ENCODE data around the gene KIF19. TPM values are rescaled to one million over a fixed set of nuclear protein-coding genes. Genes with fewer than 3 reads are reported as not detected.

The KIF19 gene
- total and polyA plus RNA-seq, 4 donors, result 0.42 to 2.1 (median 0.83) TPM

- Histone ChIP-seq H3K27me3 (ENCODE audit: control insufficient read depth in 4 of 4, insufficient read depth in 4 of 4, low read length in 3 of 4) (no peaks in the 10 kb centered on the region), H3K36me3 (ENCODE audit: control insufficient read depth in 4 of 4, insufficient read depth in 3 of 4, low read depth in 1 of 4, low read length in 3 of 4) (no peaks in the 10 kb centered on the region), H3K4me3 (ENCODE audit: low read depth in 1 of 3, low read length in 3 of 3) (no peak overlapping the region), H3K9me3 (ENCODE audit: control insufficient read depth in 4 of 4, low read length in 3 of 4) (no peaks in the 10 kb centered on the region), H3K4me1 (ENCODE audit: control insufficient read depth in 4 of 4, insufficient read depth in 4 of 4, low read length in 3 of 4) (no peaks in the 10 kb centered on the region), H3K9ac (ENCODE audit: low read depth in 1 of 2, low read length in 2 of 2) (no peak overlapping the region), H3K27ac (ENCODE audit: low read depth in 1 of 2, low read length in 2 of 2) (no peak overlapping the region)
- DNase-seq (ENCODE audit: low spot score), result no peak
- TF ChIP-seq MAX (IDR thresholded peaks at IDR 0.05), result no peak
- TF ChIP-seq CTCF (IDR thresholded peaks at IDR 0.05; ENCODE audit: low read depth, low read length, missing input control), result no peak
- TF ChIP-seq FOXA1 (IDR thresholded peaks at IDR 0.05), result no peak
- no peak for TF ChIP-seq GABPA (IDR thresholded peaks at IDR 0.05 in 1 of 2, conservative IDR thresholded peaks at IDR 0.05 in 1 of 2)
- no peak for TF ChIP-seq FOXA2 (IDR thresholded peaks at IDR 0.05)
- TF ChIP-seq ZBTB33 (IDR thresholded peaks at IDR 0.05), result no peak
- no peak for TF ChIP-seq YY1 (IDR thresholded peaks at IDR 0.05)
- TF ChIP-seq NR2F2 (IDR thresholded peaks at IDR 0.05), result no peak
- TF ChIP-seq RXRA (IDR thresholded peaks at IDR 0.05), result no peak
- no peak for TF ChIP-seq RAD21 (IDR thresholded peaks at IDR 0.05)
- WGBS, result 93% methylated on average over 12 of the region's 12 CpGs
These were observed 68.4 kb downstream of the KIF19 start for GRCh38 chr17:74394275-74394950.

GRCh38 chr17:74394977-74395376, 69.0 kb downstream of the KIF19 start:
- H3K27me3 ChIP-seq (ENCODE audit: control insufficient read depth in 4 of 4, insufficient read depth in 4 of 4, low read length in 3 of 4), result no peaks in the 10 kb centered on the region
- H3K27ac ChIP-seq (ENCODE audit: low read depth in 1 of 2, low read length in 2 of 2), result no peak overlapping the region
- H3K36me3 ChIP-seq (ENCODE audit: control insufficient read depth in 4 of 4, insufficient read depth in 3 of 4, low read depth in 1 of 4, low read length in 3 of 4), result no peaks in the 10 kb centered on the region
- no peak for DNase-seq (ENCODE audit: low spot score)
- 88% methylated on average over 7 of the region's 7 CpGs for WGBS
- no peak overlapping the region for H3K9ac ChIP-seq (ENCODE audit: low read depth in 1 of 2, low read length in 2 of 2)
- no peak overlapping the region for H3K4me3 ChIP-seq (ENCODE audit: low read depth in 1 of 3, low read length in 3 of 3)
- TF ChIP-seq EGR1 (IDR thresholded peaks at IDR 0.05; ENCODE audit: low read depth in 2 of 2), result no peak
- no peak for TF ChIP-seq ZBTB33 (IDR thresholded peaks at IDR 0.05)
- TF ChIP-seq, protein P1, sequence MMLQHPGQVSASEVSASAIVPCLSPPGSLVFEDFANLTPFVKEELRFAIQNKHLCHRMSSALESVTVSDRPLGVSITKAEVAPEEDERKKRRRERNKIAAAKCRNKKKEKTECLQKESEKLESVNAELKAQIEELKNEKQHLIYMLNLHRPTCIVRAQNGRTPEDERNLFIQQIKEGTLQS (IDR thresholded peaks at IDR 0.05), result no peak
- no peaks in the 10 kb centered on the region for H3K4me1 ChIP-seq (ENCODE audit: control insufficient read depth in 4 of 4, insufficient read depth in 4 of 4, low read length in 3 of 4)
- H3K9me3 ChIP-seq (ENCODE audit: control insufficient read depth in 4 of 4, low read length in 3 of 4), result no peaks in the 10 kb centered on the region

Data from liver (tissue), 9 donors.